Gastrocnemius medialis (tissue), 4 donors: ENCODE measurements around the gene RAB10.

Experiments
- CTCF ChIP-seq, 5 experiments: fragments of 450-650 bp in 3 of 5; fragments of 200-600 bp in 2 of 5; sonication (generic) in 2 of 5; IDR thresholded peaks in 4 of 5; conservative IDR thresholded peaks in 1 of 5; 1 replicate in 4 of 5; 2 replicates in 1 of 5; pipeline ENCODE4 v1.5.1; 2016 to 2019; ENCODE audit warnings: antibody characterized with exemption in 5 of 5, mild to moderate bottlenecking in 3 of 5, moderate library complexity in 3 of 5
- POLR2A ChIP-seq, 2 donors: fragments of 450-650 bp; IDR thresholded peaks; one replicate each; pipeline ENCODE4 v1.6.1; 2017; ENCODE audit warnings: antibody characterized with exemption in 2 of 2, mild to moderate bottlenecking in 2 of 2, moderate library complexity in 2 of 2

DNA sequence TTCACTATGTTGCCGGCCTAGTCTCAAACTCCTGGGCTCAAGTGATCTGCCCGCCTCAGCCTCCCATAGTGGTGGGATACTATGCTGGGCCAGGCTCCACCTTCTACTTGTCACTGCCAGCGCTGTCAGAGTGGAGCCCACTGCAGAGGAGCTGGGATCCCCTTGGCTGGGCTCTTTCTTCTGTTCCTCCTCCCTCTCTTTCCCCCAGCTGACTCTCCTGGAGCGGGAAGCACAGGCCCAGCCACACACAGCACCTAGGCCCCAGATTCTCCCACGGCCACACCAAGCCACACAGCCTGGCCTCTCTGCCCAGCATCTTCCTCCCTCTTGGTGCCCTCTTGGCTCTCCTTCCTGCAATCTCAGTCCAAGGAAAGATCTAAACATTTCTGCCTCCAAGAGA is 135.3 kb downstream of the RAB10 start:
- TF ChIP-seq CTCF (IDR thresholded peaks at IDR 0.05 in 4 of 5, conservative IDR thresholded peaks at IDR 0.05 in 1 of 5) (no peak), POLR2A (IDR thresholded peaks at IDR 0.05) (no peak)
